Central memory CD8-positive, alpha-beta T cell (primary cell): ENCODE results near the gene TNFAIP8L3.
"Not testable (repeated sequence)": the region's sequence is repeated elsewhere in the genome, so short reads cannot be mapped to it uniquely, and the experiment has no call there.

ENCODE experiments used
- ATAC-seq: fragments of 150-1000 bp; cut with Tn5 transposase; replicated peaks from 2 replicates; pipeline ENCODE4 v1.10.0; 2022; ENCODE audit warnings: mild to moderate bottlenecking, moderate FRiP score, moderate number of reproducible peaks; ENCODE audit not compliant: poor library complexity, severe bottlenecking; ENCODE audit errors: extremely low read depth
- DNase-seq, 2 donors: peaks; one replicate each; pipeline ENCODE4 v3.0.0; 2021; ENCODE audit warnings: low spot score in 2 of 2
- H3K27ac Mint-ChIP-seq: one replicate; pipeline ENCODE4 v1.8.0; 2022; ENCODE audit warnings: low read depth, mild to moderate bottlenecking, moderate library complexity, mixed read lengths
- H3K27me3 Mint-ChIP-seq: one replicate; pipeline ENCODE4 v1.8.0; 2022; ENCODE audit warnings: mixed read lengths
- H3K36me3 Mint-ChIP-seq: one replicate; pipeline ENCODE4 v1.8.0; 2022; ENCODE audit warnings: mild to moderate bottlenecking, moderate library complexity, mixed read lengths; ENCODE audit not compliant: insufficient read depth
- H3K4me1 Mint-ChIP-seq: one replicate; pipeline ENCODE4 v1.8.0; 2022; ENCODE audit warnings: mixed read lengths
- H3K4me3 Mint-ChIP-seq: one replicate; pipeline ENCODE4 v1.8.0; 2022; ENCODE audit warnings: mild to moderate bottlenecking, moderate library complexity, mixed read lengths
- H3K9me3 Mint-ChIP-seq: one replicate; pipeline ENCODE4 v1.8.0; 2022; ENCODE audit warnings: mixed read lengths

Gene TNFAIP8L3

DNA sequence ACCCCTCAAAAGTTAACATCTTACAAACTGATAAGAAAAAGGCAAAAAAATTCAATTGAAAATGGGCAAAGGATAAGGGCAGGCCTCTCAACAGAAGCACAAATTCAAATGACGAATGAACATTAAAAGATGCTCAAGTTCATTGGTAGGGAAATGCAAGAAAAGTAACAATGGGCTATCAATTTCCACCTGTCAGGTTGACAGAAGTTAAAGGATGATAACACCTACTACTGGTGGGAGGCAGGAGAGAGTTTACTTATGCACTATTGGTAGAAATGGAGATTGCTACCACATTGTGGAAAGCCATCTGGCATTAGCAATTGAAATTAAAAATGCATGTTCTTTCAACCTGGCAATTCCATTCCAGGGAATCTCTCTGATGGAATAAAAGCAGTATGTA lies 35.6 kb upstream of the TNFAIP8L3 start:
- H3K4me3 Mint-ChIP-seq: no peak overlapping the region
- peaks cover 2% of the 10 kb centered on the region for H3K36me3 Mint-ChIP-seq
- H3K27ac Mint-ChIP-seq: no peak overlapping the region
- no peaks in the 10 kb centered on the region for H3K9me3 Mint-ChIP-seq
- peaks cover 24% of the 10 kb centered on the region for H3K27me3 Mint-ChIP-seq
- ATAC-seq (no peak), DNase-seq (no peak)
- no peaks in the 10 kb centered on the region for H3K4me1 Mint-ChIP-seq

DNA sequence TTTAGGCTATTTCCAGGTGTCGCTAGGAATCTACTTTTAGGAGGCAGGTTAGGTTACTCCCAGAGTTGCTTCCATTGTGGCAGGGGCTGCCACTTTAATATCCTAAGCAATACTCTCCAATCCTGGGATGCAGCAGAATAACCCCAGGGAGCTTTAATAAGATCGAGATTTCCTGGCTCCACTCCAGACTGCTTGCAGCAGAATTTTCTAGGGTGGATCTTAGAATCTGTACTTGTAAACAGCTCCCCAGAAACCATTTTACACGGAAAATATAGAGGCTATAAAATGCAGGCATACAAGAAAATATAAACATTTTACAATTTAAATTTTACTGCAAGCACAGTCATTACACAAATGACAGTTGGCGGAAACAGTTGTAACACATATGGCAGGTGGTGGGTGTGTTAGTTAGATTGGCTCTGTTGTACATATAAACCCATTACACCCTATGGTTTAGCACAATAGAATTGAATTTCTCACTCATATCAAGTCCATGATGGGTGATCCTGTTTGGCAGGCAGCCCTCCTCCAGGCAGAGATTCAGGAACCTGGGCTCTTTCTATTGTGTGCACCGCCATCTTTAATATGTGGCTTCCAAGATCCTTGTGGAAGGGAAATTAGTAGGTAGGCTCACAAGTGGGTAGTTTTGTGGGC lies 35.0 kb upstream of the TNFAIP8L3 start:
- Mint-ChIP-seq H3K36me3 (peaks cover 2% of the 10 kb centered on the region), H3K27ac (no peak overlapping the region), H3K4me1 (no peaks in the 10 kb centered on the region), H3K27me3 (peaks cover 29% of the 10 kb centered on the region), H3K4me3 (no peak overlapping the region), H3K9me3 (no peaks in the 10 kb centered on the region)
- ATAC-seq (no peak), DNase-seq (no peak)

GRCh38 chr15:51128701-51129100 lies 34.0 kb upstream of the TNFAIP8L3 start:
- H3K36me3 Mint-ChIP-seq: peaks cover 2% of the 10 kb centered on the region
- no peaks in the 10 kb centered on the region for H3K9me3 Mint-ChIP-seq
- peaks cover 38% of the 10 kb centered on the region for H3K27me3 Mint-ChIP-seq
- ATAC-seq (no peak), DNase-seq (no peak)
- H3K4me1 Mint-ChIP-seq: no peaks in the 10 kb centered on the region
- H3K27ac Mint-ChIP-seq: no peak overlapping the region
- no peak overlapping the region for H3K4me3 Mint-ChIP-seq

- no peaks in the 10 kb centered on the region for H3K9me3 Mint-ChIP-seq
- no peak for DNase-seq
- no peak for ATAC-seq
- H3K36me3 Mint-ChIP-seq: no peaks in the 10 kb centered on the region
- H3K4me3 Mint-ChIP-seq: no peak overlapping the region
- no peak overlapping the region for H3K27ac Mint-ChIP-seq
- no peaks in the 10 kb centered on the region for H3K4me1 Mint-ChIP-seq
- peaks cover 41% of the 10 kb centered on the region for H3K27me3 Mint-ChIP-seq
These were observed 32.1 kb upstream of the TNFAIP8L3 start for GRCh38 chr15:51126842-51127241.

- not testable (repeated sequence) for DNase-seq, H3K27ac Mint-ChIP-seq, H3K9me3 Mint-ChIP-seq, H3K4me1 Mint-ChIP-seq, H3K4me3 Mint-ChIP-seq, H3K36me3 Mint-ChIP-seq, ATAC-seq
- H3K27me3 Mint-ChIP-seq: peaks cover 67% of the 10 kb centered on the region
These were observed 28.3 kb upstream of the TNFAIP8L3 start for GRCh38 chr15:51123002-51123401.

GRCh38 chr15:51121631-51122225 lies 27.0 kb upstream of the TNFAIP8L3 start:
- Mint-ChIP-seq H3K36me3 (no peaks in the 10 kb centered on the region), H3K4me1 (no peaks in the 10 kb centered on the region), H3K4me3 (no peak overlapping the region), H3K27me3 (peaks cover 62% of the 10 kb centered on the region), H3K9me3 (peaks cover 13% of the 10 kb centered on the region), H3K27ac (no peak overlapping the region)
- ATAC-seq: no peak
- DNase-seq: no peak

GRCh38 chr15:51121118-51121517 lies 26.4 kb upstream of the TNFAIP8L3 start:
- no peak for DNase-seq
- no peak for ATAC-seq
- H3K36me3 Mint-ChIP-seq: no peaks in the 10 kb centered on the region

GRCh38 chr15:51119120-51119519 lies 24.4 kb upstream of the TNFAIP8L3 start:
- H3K27ac Mint-ChIP-seq: no peak overlapping the region
- no peaks in the 10 kb centered on the region for H3K4me1 Mint-ChIP-seq
- no peak overlapping the region for H3K4me3 Mint-ChIP-seq
- no peaks in the 10 kb centered on the region for H3K36me3 Mint-ChIP-seq
- ATAC-seq: no peak
- H3K27me3 Mint-ChIP-seq: peaks cover 40% of the 10 kb centered on the region
- H3K9me3 Mint-ChIP-seq: peaks cover 13% of the 10 kb centered on the region
- DNase-seq: no peak

More at GRCh38 chr15:51121118-51121517, 26.4 kb upstream of the TNFAIP8L3 start:
- Mint-ChIP-seq H3K27ac (no peak overlapping the region), H3K4me1 (no peaks in the 10 kb centered on the region), H3K4me3 (no peak overlapping the region), H3K27me3 (peaks cover 56% of the 10 kb centered on the region), H3K9me3 (peaks cover 13% of the 10 kb centered on the region)

DNA sequence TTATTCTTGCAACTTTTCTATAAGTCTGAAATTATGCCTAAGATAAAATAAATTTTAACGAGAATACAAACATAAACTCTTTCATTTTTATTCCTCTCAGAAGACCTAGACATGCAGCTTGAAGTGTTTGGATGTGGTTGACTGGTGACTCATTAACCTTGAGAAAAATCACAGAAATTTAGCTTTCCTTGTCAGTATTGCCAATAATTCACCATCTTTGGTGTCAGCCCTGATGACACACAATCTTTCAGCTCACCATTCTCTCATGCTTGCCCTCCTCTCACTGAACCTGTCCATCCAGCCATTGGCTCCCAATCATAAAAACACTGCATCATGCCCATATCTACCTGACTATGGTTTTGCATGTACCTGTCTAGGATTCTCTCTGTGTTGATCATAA lies 22.6 kb upstream of the TNFAIP8L3 start:
- H3K4me1 Mint-ChIP-seq: no peaks in the 10 kb centered on the region
- DNase-seq (no peak), ATAC-seq (no peak)
- H3K9me3 Mint-ChIP-seq: peaks cover 13% of the 10 kb centered on the region
- no peak overlapping the region for H3K4me3 Mint-ChIP-seq
- H3K36me3 Mint-ChIP-seq: no peaks in the 10 kb centered on the region
- no peak overlapping the region for H3K27ac Mint-ChIP-seq
- H3K27me3 Mint-ChIP-seq: peaks cover 33% of the 10 kb centered on the region

DNA sequence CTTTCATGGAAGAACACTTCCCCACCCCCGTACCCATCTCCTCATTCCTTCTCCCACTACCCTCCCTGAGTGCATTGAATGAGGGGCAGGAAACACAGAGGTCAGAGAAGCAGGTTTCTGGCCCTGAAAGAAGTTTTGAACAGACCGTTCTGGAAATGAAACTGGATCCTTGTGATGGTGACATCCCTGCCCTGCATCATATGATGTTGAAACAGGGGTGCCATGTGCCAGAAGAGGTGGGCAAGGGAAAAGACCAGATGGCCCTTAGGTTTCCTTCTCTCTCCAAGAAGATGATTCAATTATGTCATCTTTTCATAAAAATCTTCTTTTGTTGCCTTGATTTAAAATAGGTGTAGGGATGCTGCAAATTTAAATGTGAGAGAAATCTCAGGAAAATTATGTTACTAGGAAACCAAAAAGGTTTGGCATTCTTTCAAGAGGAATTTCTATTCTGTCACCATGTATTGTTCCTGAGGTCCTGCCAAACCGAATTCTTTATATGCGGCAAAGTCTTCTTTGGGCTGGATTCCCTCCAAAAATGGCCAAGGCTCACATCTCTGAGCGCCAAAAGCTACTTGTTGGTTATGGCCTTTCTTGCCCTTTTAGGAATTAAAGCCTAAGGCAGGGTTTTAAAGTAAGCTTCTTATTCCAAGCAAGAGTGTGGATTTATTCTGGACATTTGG lies 19.9 kb upstream of the TNFAIP8L3 start:
- H3K9me3 Mint-ChIP-seq: peaks cover 13% of the 10 kb centered on the region
- no peaks in the 10 kb centered on the region for H3K4me1 Mint-ChIP-seq
- H3K27ac Mint-ChIP-seq: no peak overlapping the region
- H3K36me3 Mint-ChIP-seq: no peaks in the 10 kb centered on the region
- H3K27me3 Mint-ChIP-seq: peaks cover 38% of the 10 kb centered on the region
- ATAC-seq: no peak
- no peak for DNase-seq
- no peak overlapping the region for H3K4me3 Mint-ChIP-seq

DNA sequence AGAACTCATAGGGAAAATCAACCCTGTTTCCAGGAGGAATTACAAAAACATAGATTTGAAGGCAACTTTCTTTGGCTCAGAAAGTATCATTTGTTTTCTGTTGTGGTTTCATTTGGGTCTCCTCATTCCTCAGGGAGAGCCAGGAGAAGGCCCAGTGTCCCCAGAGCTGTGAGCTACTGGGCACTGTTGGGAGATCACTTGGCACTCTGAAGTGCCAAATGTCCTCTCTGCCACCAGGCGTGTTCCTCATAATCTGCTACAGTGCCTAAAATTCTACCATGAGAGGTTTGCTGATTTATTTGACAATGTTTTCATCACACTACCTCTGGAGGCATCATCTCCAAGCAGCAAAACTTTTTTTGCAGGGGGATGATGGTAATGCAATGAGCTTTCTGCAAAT lies 17.4 kb upstream of the TNFAIP8L3 start:
- H3K27me3 Mint-ChIP-seq: peaks cover 20% of the 10 kb centered on the region
- no peaks in the 10 kb centered on the region for H3K36me3 Mint-ChIP-seq
- no peak overlapping the region for H3K4me3 Mint-ChIP-seq
- no peaks in the 10 kb centered on the region for H3K4me1 Mint-ChIP-seq
- ATAC-seq (no peak), DNase-seq (no peak)
- H3K9me3 Mint-ChIP-seq: no peaks in the 10 kb centered on the region
- no peak overlapping the region for H3K27ac Mint-ChIP-seq

- Mint-ChIP-seq H3K4me1 (no peaks in the 10 kb centered on the region), H3K4me3 (no peak overlapping the region), H3K9me3 (no peaks in the 10 kb centered on the region), H3K27me3 (peaks cover 20% of the 10 kb centered on the region), H3K27ac (no peak overlapping the region), H3K36me3 (no peaks in the 10 kb centered on the region)
- DNase-seq (no peak), ATAC-seq (no peak)
These were observed 16.4 kb upstream of the TNFAIP8L3 start for GRCh38 chr15:51111061-51111460.

GRCh38 chr15:51110171-51110570 lies 15.5 kb upstream of the TNFAIP8L3 start:
- DNase-seq (no peak), ATAC-seq (no peak)
- H3K36me3 Mint-ChIP-seq: no peaks in the 10 kb centered on the region
- no peak overlapping the region for H3K27ac Mint-ChIP-seq
- H3K27me3 Mint-ChIP-seq: peaks cover 21% of the 10 kb centered on the region
- no peaks in the 10 kb centered on the region for H3K9me3 Mint-ChIP-seq
- H3K4me3 Mint-ChIP-seq: no peak overlapping the region
- H3K4me1 Mint-ChIP-seq: no peaks in the 10 kb centered on the region
